ENCODE measurements around the gene CETN1.
A peak's percentile ranks its signal among the peaks of the same experiment; 100 is the strongest.

Gene CETN1

GRCh38 chr18:617970-618504 is 37.9 kb downstream of the CETN1 start:
- ChIA-PET POLR2A (no interaction called here), CTCF (no interaction called here)
- TF ChIP-seq HDGF (IDR thresholded peaks at IDR 0.05; ENCODE audit: borderline replicate concordance) (no peak), L3MBTL2 (conservative IDR thresholded peaks at IDR 0.05) (no peak), NFRKB (IDR thresholded peaks at IDR 0.05) (no peak), ARNT (IDR thresholded peaks at IDR 0.05) (no peak), FOXA1 (IDR thresholded peaks at IDR 0.05) (no peak), ZNF384 (IDR thresholded peaks at IDR 0.05) (no peak)
- no peak for DNase-seq (ENCODE audit: extremely low spot score)

- no peak for DNase-seq (ENCODE audit: extremely low spot score)
- POLR2A ChIA-PET = no interaction called here
- CTCF ChIA-PET = no interaction called here
Observed at GRCh38 chr18:618618-619017, 38.4 kb downstream of the CETN1 start.

GRCh38 chr18:621291-622043 is 41.3 kb downstream of the CETN1 start:
- ChIA-PET POLR2A (no interaction called here), CTCF (no interaction called here)
- DNase-seq (ENCODE audit: extremely low spot score) = no peak
- TF ChIP-seq FOXM1 (IDR thresholded peaks at IDR 0.05; ENCODE audit: borderline replicate concordance) (no peak), L3MBTL2 (conservative IDR thresholded peaks at IDR 0.05) (no peak), ARNT (IDR thresholded peaks at IDR 0.05) (no peak), LEF1 (IDR thresholded peaks at IDR 0.05; ENCODE audit: borderline replicate concordance) (no peak), ELF4 (IDR thresholded peaks at IDR 0.05) (no peak), ZNF384 (IDR thresholded peaks at IDR 0.05) (no peak), HDGF (IDR thresholded peaks at IDR 0.05; ENCODE audit: borderline replicate concordance) (no peak), FOXA1 (IDR thresholded peaks at IDR 0.05) (no peak), FOXK2 (IDR thresholded peaks at IDR 0.05) (no peak), TARDBP (IDR thresholded peaks at IDR 0.05) (no peak), PKNOX1 (IDR thresholded peaks at IDR 0.05) (no peak), SUZ12 (IDR thresholded peaks at IDR 0.05) (no peak), SP1 (IDR thresholded peaks at IDR 0.05) (no peak), NFRKB (IDR thresholded peaks at IDR 0.05) (no peak), CTBP1 (IDR thresholded peaks at IDR 0.05; ENCODE audit: borderline replicate concordance) (no peak), BHLHE40 (IDR thresholded peaks at IDR 0.05; ENCODE audit: borderline replicate concordance) (no peak)

More at GRCh38 chr18:618618-619017, 38.4 kb downstream of the CETN1 start:
- TF ChIP-seq ELF4 (IDR thresholded peaks at IDR 0.05) (no peak), ZNF384 (IDR thresholded peaks at IDR 0.05) (no peak)

DNA sequence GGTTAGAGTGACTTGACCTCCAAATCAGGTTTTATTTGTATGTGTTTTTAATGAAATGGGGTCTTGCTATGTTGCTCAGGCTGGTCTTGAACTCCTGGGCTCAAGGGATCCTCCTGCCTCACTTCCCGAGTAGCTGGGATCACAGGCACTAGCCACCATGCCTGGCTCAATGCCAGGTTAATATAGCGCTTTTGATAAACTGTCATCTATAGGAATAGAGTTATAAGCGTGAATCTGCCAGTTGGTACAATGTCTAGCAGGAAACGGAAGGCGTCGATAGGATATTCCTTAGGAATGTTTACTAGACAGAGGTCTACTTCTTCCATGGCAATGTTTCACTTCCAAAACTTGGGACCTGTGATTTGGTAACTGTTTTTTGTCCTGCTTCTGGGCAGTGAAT is 42.1 kb downstream of the CETN1 start:
- ChIA-PET POLR2A (no interaction called here), CTCF (no interaction called here)
- TF ChIP-seq LEF1 (IDR thresholded peaks at IDR 0.05; ENCODE audit: borderline replicate concordance) (no peak), SUZ12 (IDR thresholded peaks at IDR 0.05) (no peak), PKNOX1 (IDR thresholded peaks at IDR 0.05) (no peak), CTBP1 (IDR thresholded peaks at IDR 0.05; ENCODE audit: borderline replicate concordance) (no peak)
- DNase-seq (ENCODE audit: extremely low spot score) = no peak

- CTCF ChIA-PET = interaction anchor here (0.5 to 3.1 kb wide), 7 partner anchors 93 to 326 kb away, joined by 3 to 12 read pairs (median 4); no protein-coding TSS in a partner anchor
- POLR2A ChIA-PET = interaction anchor here (0.7 to 2.1 kb wide), 2 partner anchors 11 to 34 kb away, joined by 3 to 10 read pairs; partner anchors contain the start of gene TYMS
- no peak for TF ChIP-seq BHLHE40 (IDR thresholded peaks at IDR 0.05; ENCODE audit: borderline replicate concordance)
- no peak for TF ChIP-seq LEF1 (IDR thresholded peaks at IDR 0.05; ENCODE audit: borderline replicate concordance)
- no peak for TF ChIP-seq PKNOX1 (IDR thresholded peaks at IDR 0.05)
- TF ChIP-seq ARNT (IDR thresholded peaks at IDR 0.05) = no peak
- no peak for TF ChIP-seq NFRKB (IDR thresholded peaks at IDR 0.05)
- no peak for TF ChIP-seq SP1 (IDR thresholded peaks at IDR 0.05)
- no peak for TF ChIP-seq FOXA1 (IDR thresholded peaks at IDR 0.05)
- TF ChIP-seq HDGF (IDR thresholded peaks at IDR 0.05; ENCODE audit: borderline replicate concordance) = no peak
- TF ChIP-seq ELF4 (IDR thresholded peaks at IDR 0.05) = no peak
- no peak for TF ChIP-seq TARDBP (IDR thresholded peaks at IDR 0.05)
- no peak for TF ChIP-seq SUZ12 (IDR thresholded peaks at IDR 0.05)
- TF ChIP-seq ZNF384 (IDR thresholded peaks at IDR 0.05) = no peak
- no peak for TF ChIP-seq CTBP1 (IDR thresholded peaks at IDR 0.05; ENCODE audit: borderline replicate concordance)
- TF ChIP-seq L3MBTL2 (conservative IDR thresholded peaks at IDR 0.05) = no peak
- no peak for TF ChIP-seq FOXK2 (IDR thresholded peaks at IDR 0.05)
- TF ChIP-seq FOXM1 (IDR thresholded peaks at IDR 0.05; ENCODE audit: borderline replicate concordance) = no peak
- peak; percentile 45 for DNase-seq (ENCODE audit: extremely low spot score)
Observed at GRCh38 chr18:623761-624620, 43.8 kb downstream of the CETN1 start.

DNA sequence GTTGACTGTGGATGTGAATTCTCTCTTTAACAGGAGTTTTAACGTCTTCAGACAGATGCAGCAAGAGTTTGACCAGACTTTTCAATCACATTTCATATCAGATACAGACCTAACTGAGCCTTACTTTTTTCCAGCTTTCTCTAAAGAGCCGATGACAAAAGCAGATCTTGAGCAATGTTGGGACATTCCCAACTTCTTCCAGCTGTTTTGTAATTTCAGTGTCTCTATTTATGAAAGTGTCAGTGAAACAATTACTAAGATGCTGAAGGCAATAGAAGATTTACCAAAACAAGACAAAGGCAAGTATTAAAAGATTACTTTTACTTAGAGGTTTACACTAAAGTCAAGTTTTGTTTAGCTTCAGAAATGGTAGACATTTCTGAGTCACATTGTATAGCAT is 47.1 kb downstream of the CETN1 start:
- DNase-seq (ENCODE audit: extremely low spot score) = no peak
- ChIA-PET CTCF (no interaction called here), POLR2A (no interaction called here)
- no peak for TF ChIP-seq ZNF384 (IDR thresholded peaks at IDR 0.05)
- TF ChIP-seq ARNT (IDR thresholded peaks at IDR 0.05) = no peak
- no peak for TF ChIP-seq CTBP1 (IDR thresholded peaks at IDR 0.05; ENCODE audit: borderline replicate concordance)
- no peak for TF ChIP-seq FOXA1 (IDR thresholded peaks at IDR 0.05)
- no peak for TF ChIP-seq SUZ12 (IDR thresholded peaks at IDR 0.05)
- no peak for TF ChIP-seq LEF1 (IDR thresholded peaks at IDR 0.05; ENCODE audit: borderline replicate concordance)
- TF ChIP-seq TARDBP (IDR thresholded peaks at IDR 0.05) = no peak
- TF ChIP-seq L3MBTL2 (conservative IDR thresholded peaks at IDR 0.05) = no peak
- no peak for TF ChIP-seq PKNOX1 (IDR thresholded peaks at IDR 0.05)
- no peak for TF ChIP-seq BHLHE40 (IDR thresholded peaks at IDR 0.05; ENCODE audit: borderline replicate concordance)
- no peak for TF ChIP-seq SP1 (IDR thresholded peaks at IDR 0.05)
- TF ChIP-seq NFRKB (IDR thresholded peaks at IDR 0.05) = no peak
- no peak for TF ChIP-seq ELF4 (IDR thresholded peaks at IDR 0.05)
- TF ChIP-seq FOXM1 (IDR thresholded peaks at IDR 0.05; ENCODE audit: borderline replicate concordance) = no peak
- TF ChIP-seq HDGF (IDR thresholded peaks at IDR 0.05; ENCODE audit: borderline replicate concordance) = no peak
- no peak for TF ChIP-seq FOXK2 (IDR thresholded peaks at IDR 0.05)

All from HEK293T (cell line).